ENCODE data around the gene TOPORS. TPM values are rescaled to one million over a fixed set of nuclear protein-coding genes. Genes with fewer than 3 reads are reported as not detected.

Gene TOPORS
- total RNA-seq, 2 donors from 2014 or later: 25.4 to 29.5 TPM

GRCh38 chr9:32589083-32589723, 36.8 kb upstream of the TOPORS start:
- WGBS, 2 experiments (ENCODE audit: insufficient coverage in 1 of 2, insufficient read length in 1 of 2): 67% methylated on average over 5 to 6 of the region's 6 CpGs
- Histone ChIP-seq H3K27ac (ENCODE audit: low read depth, low read length) (no peak overlapping the region), H3K4me3 (ENCODE audit: low read length) (no peak overlapping the region), H3K9ac (ENCODE audit: extremely low read depth, low read length, poor library complexity, severe bottlenecking) (no peak overlapping the region), H3K27me3 (ENCODE audit: control insufficient read depth, insufficient read depth, low read length, poor library complexity, severe bottlenecking) (no peaks in the 10 kb centered on the region), H3K36me3 (ENCODE audit: control insufficient read depth, insufficient read depth, low read length) (no peaks in the 10 kb centered on the region), H3K4me1 (ENCODE audit: control insufficient read depth, insufficient read depth, low read length) (no peaks in the 10 kb centered on the region), H3K9me3 (ENCODE audit: control insufficient read depth, low read length) (peaks cover 5% of the 10 kb centered on the region)
- H3K4me3 Mint-ChIP-seq: no peak overlapping the region
- H3K27me3 Mint-ChIP-seq (ENCODE audit: insufficient read depth): peaks cover 11% of the 10 kb centered on the region
- H3K4me1 Mint-ChIP-seq: peaks cover 3% of the 10 kb centered on the region
- no peak overlapping the region for H3K27ac Mint-ChIP-seq
- peak; percentile 72 for TF ChIP-seq CTCF (conservative IDR thresholded peaks at IDR 0.05)
- H3K9me3 Mint-ChIP-seq: peaks cover 5% of the 10 kb centered on the region
- no peaks in the 10 kb centered on the region for H3K36me3 Mint-ChIP-seq (ENCODE audit: low read depth)
- DNase-seq: no peak

- DNase-seq: no peak
- H3K9me3 Mint-ChIP-seq: peaks cover 5% of the 10 kb centered on the region
- H3K4me1 ChIP-seq (ENCODE audit: control insufficient read depth, insufficient read depth, low read length): no peaks in the 10 kb centered on the region
- H3K9ac ChIP-seq (ENCODE audit: extremely low read depth, low read length, poor library complexity, severe bottlenecking): no peak overlapping the region
- no peak overlapping the region for H3K4me3 ChIP-seq (ENCODE audit: low read length)
- no peaks in the 10 kb centered on the region for H3K36me3 ChIP-seq (ENCODE audit: control insufficient read depth, insufficient read depth, low read length)
- no peak overlapping the region for H3K27ac ChIP-seq (ENCODE audit: low read depth, low read length)
- H3K4me3 Mint-ChIP-seq: no peak overlapping the region
- H3K27ac Mint-ChIP-seq: no peak overlapping the region
- H3K36me3 Mint-ChIP-seq (ENCODE audit: low read depth): no peaks in the 10 kb centered on the region
- H3K4me1 Mint-ChIP-seq: peaks cover 2% of the 10 kb centered on the region
- H3K27me3 Mint-ChIP-seq (ENCODE audit: insufficient read depth): peaks cover 11% of the 10 kb centered on the region
- peak; percentile 49 for TF ChIP-seq CTCF (conservative IDR thresholded peaks at IDR 0.05)
- no peaks in the 10 kb centered on the region for H3K27me3 ChIP-seq (ENCODE audit: control insufficient read depth, insufficient read depth, low read length, poor library complexity, severe bottlenecking)
- peaks cover 5% of the 10 kb centered on the region for H3K9me3 ChIP-seq (ENCODE audit: control insufficient read depth, low read length)
These were observed 35.5 kb upstream of the TOPORS start for GRCh38 chr9:32587901-32588300.

GRCh38 chr9:32584784-32585183, 32.4 kb upstream of the TOPORS start:
- no peaks in the 10 kb centered on the region for H3K36me3 Mint-ChIP-seq (ENCODE audit: low read depth)
- H3K36me3 ChIP-seq (ENCODE audit: control insufficient read depth, insufficient read depth, low read length): no peaks in the 10 kb centered on the region
- H3K4me1 Mint-ChIP-seq: peaks cover 13% of the 10 kb centered on the region
- H3K9me3 ChIP-seq (ENCODE audit: control insufficient read depth, low read length): peaks cover 5% of the 10 kb centered on the region
- H3K4me1 ChIP-seq (ENCODE audit: control insufficient read depth, insufficient read depth, low read length): no peaks in the 10 kb centered on the region
- TF ChIP-seq CTCF (conservative IDR thresholded peaks at IDR 0.05): no peak
- no peak for DNase-seq
- no peak overlapping the region for H3K4me3 ChIP-seq (ENCODE audit: low read length)
- no peak overlapping the region for H3K9ac ChIP-seq (ENCODE audit: extremely low read depth, low read length, poor library complexity, severe bottlenecking)
- no peaks in the 10 kb centered on the region for H3K27me3 ChIP-seq (ENCODE audit: control insufficient read depth, insufficient read depth, low read length, poor library complexity, severe bottlenecking)
- peaks cover 11% of the 10 kb centered on the region for H3K27me3 Mint-ChIP-seq (ENCODE audit: insufficient read depth)
- no peak overlapping the region for H3K27ac ChIP-seq (ENCODE audit: low read depth, low read length)
- WGBS, 2 experiments (ENCODE audit: insufficient coverage in 1 of 2, insufficient read length in 1 of 2): 70 to 80% methylated on average over 1 to 2 of the region's 2 CpGs
- no peak overlapping the region for H3K27ac Mint-ChIP-seq
- H3K9me3 Mint-ChIP-seq: peaks cover 5% of the 10 kb centered on the region
- H3K4me3 Mint-ChIP-seq: no peak overlapping the region
